Activated T-helper 9 cell treated with anti-CD3 and anti-CD28 coated beads, Interleukin-2, amount 50 U/mL, for 16 hours (primary cell): ENCODE data around the gene LRRC26.

Experiments used
- DNase-seq: peaks from one replicate; pipeline ENCODE4 v3.0.0-alpha.2; 2020; ENCODE audit warnings: low read depth

Gene LRRC26

DNA sequence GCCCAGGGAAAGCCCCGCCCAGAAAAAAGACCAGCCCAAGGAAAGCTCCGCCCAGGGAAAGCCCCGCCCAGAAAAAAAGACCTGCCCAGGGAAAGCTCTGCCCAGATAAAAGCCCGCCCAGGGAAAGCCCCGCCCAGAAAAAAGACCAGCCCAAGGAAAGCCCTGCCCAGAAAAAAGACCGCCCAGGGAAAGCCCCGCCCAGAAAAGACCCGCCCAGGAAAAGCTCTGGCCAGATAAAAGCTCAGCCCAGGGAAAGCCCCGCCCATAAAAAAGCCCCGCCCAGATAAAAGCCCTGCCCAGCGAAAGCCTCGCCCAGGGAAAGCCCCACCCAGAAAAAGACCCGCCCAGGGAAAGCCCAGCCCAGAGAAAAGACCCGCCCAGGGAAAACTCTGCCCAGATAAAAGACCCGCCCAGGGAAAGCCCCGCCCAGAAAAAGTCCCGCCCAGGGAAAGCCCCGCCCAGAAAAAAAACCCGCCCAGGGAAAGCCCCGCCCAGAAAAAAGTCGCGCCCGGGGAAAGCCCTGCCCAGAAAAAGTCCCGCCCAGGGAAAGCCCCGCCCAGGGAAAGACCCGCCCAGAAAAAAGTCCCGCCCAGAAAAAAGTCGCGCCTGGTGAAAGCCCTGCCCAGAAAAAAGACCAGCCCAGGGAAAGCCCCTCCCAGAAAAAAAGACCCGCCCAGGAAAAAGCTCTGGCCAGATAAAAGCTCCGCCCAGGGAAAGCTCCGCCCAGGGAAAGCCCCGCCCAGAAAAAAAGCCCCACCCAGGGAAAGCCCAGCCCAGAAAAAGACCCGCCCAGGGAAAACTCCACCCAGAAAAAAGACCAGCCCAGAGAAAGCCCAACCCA, 19.0 kb downstream of the LRRC26 start:
- DNase-seq, result no peak

DNA sequence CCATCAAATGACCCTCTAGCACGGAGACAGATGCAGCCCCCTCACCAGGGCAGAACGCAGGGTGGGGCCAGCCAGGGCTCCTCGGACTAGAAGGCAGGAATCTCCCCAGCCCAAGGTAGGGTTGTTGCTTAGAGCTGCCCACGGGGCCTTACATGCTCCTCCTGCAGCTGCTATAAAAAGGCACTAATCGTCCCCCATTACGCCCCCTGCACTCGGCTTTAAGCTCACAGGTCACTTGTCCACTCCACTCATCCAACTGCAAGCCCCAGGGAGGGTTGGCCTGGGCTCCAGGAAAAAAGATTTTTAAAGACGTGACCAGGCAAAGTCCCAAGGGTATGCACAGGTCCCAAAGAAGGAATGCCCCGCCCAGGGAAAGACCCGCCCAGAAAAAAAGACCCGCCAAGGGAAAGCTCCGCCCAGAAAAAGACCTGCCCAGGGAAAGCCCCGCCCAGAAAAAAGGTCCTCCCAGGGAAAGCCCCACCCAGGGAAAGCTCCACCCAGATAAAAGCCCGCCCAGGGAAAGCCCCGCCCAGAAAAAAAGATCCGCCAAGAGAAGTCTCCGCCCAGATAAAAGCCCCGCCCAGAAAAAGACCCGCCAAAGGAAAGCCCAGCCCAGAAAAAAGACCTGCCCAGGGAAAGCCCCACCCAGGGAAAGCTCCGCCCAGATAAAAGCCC, 19.8 kb downstream of the LRRC26 start:
- no peak for DNase-seq

DNA sequence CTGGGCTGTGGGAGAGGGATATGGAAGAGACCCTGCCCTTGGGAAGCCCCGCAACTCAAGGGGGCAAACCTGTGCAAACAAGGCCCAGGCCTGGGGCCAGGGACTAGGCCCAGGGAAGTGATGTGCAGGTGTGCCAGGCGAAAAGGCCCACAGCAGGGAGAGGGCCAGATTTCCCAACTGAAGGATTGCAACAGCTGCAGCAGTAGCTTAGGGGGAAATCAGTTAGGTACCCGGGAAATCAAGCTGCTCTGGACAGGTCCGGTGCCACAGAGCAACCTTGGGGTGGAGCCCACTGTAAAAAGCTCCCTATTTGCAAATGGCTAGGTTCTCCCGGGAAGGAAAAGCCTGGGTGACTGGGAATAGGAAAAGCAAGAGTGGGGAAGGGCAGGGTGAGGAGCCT, 20.5 kb downstream of the LRRC26 start:
- DNase-seq, result no peak

DNA sequence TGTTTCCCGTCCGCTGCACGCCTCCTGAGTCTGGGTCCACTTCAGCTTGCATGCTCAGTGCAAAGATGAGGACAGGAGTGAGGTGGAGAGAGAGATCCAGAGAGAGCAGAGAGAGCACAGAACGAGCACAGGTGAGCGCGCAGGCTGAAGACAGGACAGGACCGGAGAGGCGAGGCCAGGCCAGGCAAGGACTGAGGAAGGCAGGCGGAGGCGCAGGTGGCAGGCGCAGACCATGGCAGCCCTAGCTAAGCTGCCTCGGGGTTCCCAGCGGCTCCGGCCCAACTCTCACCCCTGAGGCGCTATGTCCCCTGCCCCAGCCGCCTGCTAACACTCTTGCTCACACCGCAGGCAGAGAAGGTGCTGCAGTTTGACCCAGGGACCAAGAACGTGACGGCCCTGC, 21.2 kb downstream of the LRRC26 start:
- DNase-seq, result no peak

DNA sequence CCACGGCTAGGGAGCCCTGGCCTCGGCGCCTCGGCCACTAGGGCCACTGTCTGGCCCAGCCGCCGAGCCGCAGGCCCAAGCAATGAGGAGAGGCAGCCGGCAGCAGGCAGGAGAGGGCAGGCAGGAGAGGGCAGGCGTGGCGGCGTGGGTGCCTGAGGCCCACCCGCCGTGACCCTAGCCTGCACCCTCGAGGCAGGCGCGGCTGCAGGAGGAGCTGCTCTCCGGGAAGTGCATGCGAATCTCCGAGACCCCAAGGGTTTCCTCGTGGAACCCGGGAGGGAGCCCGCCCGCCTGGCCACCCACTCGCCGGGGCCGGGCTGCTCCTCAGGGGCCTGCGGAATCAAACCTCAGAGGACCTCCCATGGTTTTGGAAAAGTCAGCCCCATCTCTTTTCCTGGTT, 21.6 kb downstream of the LRRC26 start:
- DNase-seq, result no peak

DNA sequence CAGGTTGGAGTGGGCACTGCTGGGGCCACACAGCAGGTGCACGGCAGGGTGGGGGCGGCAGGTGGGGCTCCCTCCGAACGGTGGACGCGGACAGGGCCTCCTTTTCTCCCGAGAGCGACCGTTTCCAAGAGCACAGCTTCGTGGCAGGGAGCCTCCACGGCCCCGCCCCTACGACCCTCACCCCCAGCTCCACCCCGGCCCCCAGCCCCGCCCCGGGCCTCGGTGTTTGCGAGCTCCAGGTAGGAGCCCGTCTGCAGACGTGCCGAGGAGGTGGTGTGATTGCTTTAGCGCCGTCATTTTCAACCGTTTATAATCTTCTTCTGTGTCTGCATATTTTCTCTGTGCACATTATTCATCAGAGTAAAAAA, 22.1 kb downstream of the LRRC26 start:
- no peak for DNase-seq

DNA sequence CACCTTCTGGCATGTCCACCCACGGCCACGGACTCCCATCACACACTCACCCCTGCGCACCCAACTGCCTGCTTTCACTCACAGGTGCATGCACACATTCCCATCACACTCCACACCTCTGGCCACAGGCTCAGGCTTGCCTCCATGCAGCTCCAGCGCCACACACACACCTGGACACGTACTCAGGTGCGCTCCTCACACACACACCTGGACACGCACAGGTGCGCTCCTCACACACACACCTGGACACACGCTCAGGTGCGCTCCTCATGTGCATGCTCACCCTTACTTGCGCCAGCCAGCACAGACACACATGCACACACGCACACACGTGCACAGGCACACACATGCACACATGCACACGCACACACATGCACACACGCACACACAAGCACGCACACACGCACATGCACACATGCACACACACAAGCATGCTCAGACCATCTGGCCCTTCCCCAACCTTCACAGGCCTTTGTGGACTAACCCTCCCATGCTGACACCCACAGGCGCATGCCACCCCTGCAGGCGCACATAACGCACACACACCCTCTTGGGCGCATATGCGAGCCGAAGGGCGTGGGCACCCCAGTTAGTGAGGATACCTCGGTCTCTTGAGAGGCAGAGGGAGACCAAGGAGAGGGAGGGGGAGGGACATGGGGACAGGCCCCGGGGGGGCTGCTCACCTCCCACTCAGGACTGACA, 22.6 kb downstream of the LRRC26 start:
- no peak for DNase-seq

DNA sequence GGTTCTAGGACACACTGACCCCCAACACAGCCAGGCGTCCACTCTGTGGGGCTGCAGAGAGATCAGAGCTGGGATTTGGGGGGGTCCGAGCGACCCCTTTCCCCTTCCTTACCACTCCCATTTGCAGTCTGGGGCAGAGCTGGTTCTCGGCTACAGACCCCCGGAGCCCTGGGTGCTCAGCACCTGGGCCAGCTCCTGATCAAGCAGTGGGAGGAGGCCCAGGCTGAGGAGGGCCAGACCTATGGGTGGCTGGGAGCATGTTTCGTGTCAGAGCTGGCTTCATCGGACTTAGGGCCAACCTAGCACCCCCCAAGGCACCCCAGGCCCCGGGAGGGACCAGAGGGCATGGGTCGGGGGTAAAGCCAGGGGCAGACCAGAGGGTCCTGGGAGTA, 23.3 kb downstream of the LRRC26 start:
- no peak for DNase-seq

DNA sequence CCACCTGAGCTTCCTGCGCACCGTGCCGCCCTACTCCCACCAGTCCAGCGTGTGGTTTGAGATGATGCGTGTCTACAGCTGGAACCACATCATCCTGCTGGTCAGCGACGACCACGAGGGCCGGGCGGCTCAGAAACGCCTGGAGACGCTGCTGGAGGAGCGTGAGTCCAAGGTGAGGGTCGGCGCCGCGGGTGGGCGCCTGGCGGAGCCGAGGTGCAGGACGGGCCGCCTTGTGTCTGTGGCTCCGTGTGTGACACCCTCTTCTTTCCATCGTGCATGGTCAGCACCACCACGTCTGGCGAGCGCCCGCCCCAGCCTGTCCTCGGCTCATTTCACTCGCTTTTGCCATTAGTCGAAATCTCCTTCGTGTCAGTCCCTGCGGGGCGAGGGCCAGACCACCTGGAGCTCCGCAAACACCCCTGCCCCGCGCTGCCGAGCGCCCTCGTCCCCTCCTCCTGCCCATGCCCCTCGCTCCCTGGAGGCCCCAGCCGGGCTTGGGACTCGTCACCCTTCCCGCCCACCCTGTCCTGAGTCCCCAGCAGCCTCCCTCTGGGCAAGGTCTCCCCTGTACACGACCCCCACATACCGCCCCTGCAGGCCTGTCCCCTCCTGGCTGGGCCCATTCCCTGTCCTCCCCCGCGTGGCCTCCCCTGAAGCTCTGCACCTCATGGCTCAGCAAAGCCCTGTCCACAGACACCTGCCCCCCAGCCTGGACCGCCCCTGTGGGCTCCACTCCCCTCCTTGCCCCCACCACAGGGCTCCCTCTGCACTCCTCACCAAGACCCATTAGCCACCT, 23.9 kb downstream of the LRRC26 start:
- DNase-seq, result no peak

DNA sequence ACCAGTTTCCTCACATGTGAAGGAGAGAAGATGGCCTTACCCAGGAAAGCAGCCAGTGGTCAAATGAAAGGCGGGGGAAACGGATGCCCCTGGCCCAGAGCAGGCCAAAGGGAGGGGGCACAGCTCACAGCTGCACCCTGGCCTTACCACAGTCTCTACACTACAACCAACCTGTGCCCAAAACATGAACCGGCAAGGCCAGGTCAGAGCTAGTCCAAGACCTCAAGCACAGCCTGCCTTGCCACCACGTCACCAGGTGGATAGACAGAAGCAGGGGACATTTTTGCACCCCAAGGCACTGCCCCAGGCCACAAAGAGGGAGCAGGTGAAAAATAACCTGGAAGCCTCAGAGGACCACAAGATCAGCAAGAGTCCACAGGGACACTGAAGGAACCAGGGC, 26.4 kb downstream of the LRRC26 start:
- no peak for DNase-seq

DNA sequence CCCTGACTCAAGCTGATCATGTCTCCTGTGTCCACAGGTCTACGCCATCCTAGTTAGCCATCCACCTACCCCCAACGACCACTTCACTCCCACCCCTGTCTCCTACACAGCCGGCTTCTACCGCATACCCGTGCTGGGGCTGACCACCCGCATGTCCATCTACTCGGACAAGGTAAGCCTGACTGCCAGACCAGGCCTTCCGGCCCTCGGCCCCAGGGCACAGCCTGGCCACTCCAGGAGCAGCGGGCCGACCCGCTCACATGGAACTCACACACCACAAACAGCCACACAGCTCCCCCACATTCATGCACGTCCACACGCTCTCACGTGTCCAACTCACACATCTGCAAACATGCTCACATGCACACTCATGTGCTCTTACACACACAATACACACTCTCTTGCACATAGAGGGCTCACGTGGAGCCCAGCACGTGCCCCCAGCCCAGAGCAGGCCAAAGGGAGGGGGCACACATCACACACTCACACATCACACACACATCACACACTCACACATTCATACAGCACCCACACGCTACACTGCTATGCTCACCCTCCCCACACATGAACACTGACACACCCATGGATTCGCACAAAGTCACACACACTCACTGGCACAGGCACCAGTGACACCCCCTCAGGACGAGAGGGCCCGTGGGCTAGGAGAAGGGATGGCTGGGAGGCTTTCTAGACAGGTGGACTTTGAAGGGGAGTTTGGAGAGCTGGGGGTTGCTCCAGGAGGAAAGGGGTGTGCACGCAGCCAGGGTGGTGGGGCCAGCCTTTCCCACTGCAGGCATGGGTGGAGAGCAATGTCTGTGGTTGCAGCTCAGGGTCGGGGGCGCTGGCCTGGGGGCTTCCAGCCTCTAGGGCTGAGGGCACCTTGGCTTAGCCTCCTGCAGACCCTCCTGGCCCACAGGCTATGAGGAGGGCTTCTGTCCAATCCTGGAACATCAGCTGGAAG, 27.6 kb downstream of the LRRC26 start:
- no peak for DNase-seq

DNA sequence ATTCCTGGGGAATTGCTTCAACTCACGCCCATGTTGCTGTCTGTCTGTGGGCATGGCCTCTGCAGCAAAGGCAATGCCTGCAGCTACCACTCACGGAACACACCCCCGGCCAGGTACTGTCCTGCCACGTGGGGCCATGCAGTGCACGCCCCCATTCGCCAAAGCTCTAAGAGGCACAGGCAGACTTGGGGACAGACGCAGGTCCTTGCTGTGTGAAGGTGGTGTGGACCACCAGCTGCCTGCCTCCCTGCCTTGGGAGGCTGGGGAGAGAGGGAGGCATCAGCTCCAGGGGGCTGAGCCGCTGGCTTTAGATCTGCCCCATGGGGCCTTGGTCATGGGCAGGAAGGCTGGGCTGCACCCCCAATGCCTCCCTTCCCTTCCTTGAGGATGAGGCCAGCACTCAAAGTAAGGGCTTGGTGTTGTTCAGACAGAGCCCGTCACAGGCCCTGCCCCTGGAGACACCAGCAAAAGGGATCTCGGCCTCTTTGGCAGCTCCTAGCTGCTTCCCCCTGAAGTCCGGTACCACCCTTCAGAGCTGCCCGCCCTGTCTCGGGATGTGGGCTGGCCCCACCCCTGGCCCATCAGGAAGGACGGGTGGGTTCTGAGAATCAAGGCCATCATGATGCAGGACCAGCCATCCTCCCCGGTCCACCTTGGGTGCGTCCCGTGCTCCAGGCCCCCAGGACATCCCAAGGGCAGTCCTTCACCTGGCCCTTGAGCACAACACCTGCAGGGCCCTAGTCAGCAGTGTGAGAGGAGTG, 28.6 kb downstream of the LRRC26 start:
- DNase-seq, result no peak

DNA sequence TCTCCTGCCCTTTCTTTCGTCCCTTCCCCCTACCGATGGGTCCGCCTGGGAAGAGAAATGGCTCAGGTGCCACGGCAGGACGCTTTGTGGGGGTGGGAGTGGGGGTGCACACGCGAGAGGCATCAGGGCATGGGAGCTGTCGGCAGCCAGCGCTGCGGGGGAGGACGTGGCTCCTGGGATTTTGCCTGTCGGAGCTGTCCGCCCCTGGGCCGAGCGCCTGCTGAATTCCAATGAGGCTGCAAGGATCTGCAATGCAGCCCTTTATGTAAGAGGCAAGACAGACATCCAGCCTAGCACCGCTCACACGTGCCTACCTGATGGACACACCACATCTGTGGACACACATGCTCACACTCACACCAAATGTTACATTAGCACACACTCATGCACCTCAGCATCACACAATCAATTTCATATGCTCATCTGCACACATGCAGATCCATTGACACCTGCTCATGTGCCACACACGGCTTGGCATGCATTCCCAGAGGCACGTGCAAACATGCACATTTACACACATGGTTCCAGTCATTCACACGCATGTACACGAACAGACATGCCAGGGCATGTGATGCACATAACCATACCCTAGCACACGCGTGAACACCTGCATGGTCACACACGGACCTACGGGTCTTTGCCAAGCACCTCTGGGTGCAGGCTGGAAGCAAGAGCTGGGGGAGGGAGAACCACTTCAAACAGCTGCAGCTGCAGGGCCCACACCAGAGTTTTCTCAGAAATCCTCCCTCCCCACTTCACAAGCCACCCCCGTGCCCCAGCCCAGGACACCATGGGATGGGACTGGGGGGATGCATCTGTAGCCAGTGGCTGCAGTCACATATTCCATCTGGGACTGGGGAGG, 29.5 kb downstream of the LRRC26 start:
- no peak for DNase-seq

DNA sequence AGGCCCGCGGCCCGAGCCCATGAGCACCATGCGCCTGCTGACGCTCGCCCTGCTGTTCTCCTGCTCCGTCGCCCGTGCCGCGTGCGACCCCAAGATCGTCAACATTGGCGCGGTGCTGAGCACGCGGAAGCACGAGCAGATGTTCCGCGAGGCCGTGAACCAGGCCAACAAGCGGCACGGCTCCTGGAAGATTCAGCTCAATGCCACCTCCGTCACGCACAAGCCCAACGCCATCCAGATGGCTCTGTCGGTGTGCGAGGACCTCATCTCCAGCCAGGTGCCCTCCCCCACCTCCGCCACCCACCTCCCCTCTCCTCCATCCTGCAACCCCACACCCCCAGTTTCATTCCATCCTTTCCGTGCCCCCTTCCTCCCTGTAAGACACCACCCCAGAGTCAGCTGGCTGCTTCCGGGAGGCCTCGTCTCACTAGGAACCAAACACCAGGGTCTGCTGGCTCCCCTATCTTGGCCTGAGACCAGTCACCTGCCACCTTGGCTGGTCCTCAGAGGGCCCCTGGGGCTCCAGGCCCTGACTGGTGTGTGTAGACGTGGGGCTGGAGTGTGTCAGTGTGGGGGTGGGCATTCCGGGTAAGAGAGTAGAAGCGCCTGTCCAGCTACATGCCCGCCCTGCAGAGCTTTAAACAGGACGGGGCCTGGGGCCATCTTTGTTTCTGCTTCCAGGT, 30.2 kb downstream of the LRRC26 start:
- no peak for DNase-seq

DNA sequence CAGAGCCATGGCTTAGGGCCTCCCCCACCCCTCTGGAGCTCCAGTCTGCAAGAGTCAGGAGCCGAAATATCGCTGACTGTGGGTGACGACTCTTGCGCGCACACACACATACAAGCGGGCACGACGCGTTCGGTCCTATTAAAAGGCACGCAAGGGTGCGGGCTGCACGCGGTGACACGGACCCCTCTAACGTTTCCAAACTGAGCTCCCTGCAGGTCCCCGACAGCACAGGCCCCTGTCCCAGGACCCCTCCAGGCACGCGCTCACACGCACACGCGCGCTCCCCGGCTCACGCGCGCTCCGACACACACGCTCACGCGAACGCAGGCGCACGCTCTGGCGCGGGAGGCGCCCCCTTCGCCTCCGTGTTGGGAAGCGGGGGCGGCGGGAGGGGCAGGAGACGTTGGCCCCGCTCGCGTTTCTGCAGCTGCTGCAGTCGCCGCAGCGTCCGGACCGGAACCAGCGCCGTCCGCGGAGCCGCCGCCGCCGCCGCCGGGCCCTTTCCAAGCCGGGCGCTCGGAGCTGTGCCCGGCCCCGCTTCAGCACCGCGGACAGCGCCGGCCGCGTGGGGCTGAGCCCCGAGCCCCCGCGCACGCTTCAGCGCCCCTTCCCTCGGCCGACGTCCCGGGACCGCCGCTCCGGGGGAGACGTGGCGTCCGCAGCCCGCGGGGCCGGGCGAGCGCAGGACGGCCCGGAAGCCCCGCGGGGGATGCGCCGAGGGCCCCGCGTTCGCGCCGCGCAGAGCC, 31.0 kb downstream of the LRRC26 start, which contains the start of gene GRIN1:
TSS of gene GRIN1 (plus strand) at position 433 of the 746 bp plus-strand sequence. CDS start 333 bp downstream, outside the sequence.
- DNase-seq, result no peak

DNA sequence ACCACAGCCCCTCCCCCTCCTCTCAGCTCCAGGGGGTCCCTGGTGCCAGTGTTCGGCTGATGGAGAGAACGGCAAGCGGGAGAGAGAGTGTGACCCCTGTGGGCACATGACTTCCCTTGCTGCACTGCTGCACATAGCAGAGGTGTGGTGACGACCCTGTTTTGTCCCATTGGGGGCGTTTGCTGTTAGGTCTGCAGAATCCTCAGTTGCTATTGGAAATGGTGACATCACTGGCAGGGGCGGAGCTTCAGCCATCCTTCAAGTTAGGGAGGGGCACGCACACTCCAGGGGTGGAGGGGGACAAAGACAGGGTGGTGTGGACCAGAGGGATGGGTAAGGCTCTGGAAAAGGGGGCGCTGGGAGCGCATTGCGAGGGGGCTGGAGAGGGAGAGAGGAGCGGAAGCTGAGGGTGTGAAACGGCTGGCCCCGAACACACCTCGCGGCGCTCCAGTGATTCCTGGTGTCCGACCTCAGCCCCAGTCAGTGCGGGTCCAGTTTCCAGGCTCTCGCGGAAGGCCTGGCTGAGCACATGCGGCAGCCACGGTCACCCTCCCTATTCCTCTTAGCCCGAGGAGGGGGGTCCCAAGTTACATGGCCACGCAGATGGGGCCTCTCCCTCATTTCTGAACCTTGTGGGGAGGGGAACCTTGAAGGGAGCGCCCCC, 31.7 kb downstream of the LRRC26 start:
- DNase-seq, result no peak

DNA sequence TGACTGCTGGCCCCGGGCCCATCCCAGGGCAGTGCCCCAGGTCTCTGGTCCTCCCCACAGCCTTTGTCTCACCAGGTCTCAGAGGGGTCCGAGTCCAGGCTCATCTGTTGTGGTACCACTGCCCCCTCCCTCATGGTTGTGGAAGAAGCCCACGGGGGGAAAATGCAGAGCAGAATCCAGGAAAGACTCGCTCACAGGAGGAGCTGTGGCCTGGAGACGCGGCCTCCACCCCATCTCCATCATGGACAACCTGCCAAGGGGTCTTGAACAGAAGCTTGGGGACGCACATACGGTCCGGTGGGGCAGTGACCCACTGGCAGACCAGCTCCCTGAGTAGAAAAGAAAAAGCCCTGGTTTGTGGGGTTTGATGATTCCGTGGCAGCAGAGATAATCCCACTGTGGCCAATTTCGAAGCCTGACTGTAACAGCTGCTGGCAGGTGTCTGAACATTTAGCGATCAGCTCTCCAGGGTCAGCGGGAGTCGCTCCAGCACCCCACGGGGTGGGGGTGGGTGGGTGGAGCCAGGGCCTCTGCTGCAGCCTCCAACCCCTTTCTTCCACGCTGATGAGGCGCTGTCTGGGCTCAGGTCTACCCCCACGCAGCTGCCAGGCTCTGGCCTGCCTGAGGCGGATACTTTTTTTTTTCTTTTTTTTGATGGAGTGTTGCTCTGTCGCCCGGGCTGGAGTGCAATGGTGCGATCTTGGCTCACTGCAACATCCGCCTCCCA, 32.8 kb downstream of the LRRC26 start:
- DNase-seq, result no peak
